HepG2 (cell line): ENCODE results near the gene ATP2C2. TPM values are rescaled to one million over a fixed set of nuclear protein-coding genes. Genes with fewer than 3 reads are reported as not detected.

Experiments used
- BCL6 ChIP-seq: IDR thresholded peaks from 2 replicates; pipeline ENCODE4 v1.6.1; 2016; ENCODE audit warnings: missing genetic modification reagents, missing compliant biosample characterization
- CREM ChIP-seq, 2 experiments: sonication (generic) in 1 of 2; formaldehyde crosslinking in 1 of 2; IDR thresholded peaks; 2 replicates each; pipeline versions ENCODE4 v1.4.0 to v1.6.1; 2016 to 2020; ENCODE audit warnings: antibody characterized with exemption in 1 of 2, mild to moderate bottlenecking in 1 of 2, missing genetic modification reagents in 1 of 2
- FOXP1 ChIP-seq, 2 experiments: fragments of 450-650 bp in 1 of 2; IDR thresholded peaks; 2 replicates each; pipeline ENCODE4 v1.6.1; 2017 to 2018; ENCODE audit warnings: antibody characterized with exemption in 1 of 2
- ISL2 ChIP-seq: sonication (generic); formaldehyde crosslinking; IDR thresholded peaks from 2 replicates; pipeline ENCODE4 v1.5.0; 2020; ENCODE audit warnings: missing genetic modification reagents
- LRRFIP1 ChIP-seq: sonication (generic); formaldehyde crosslinking; conservative IDR thresholded peaks from 2 replicates; pipeline ENCODE4 v1.4.0; 2020; ENCODE audit warnings: missing genetic modification reagents
- MTA1 ChIP-seq: sonication (generic); formaldehyde crosslinking; IDR thresholded peaks from 2 replicates; pipeline ENCODE4 v1.4.0; 2020; ENCODE audit warnings: missing genetic modification reagents, mild to moderate bottlenecking, borderline replicate concordance
- SP1 ChIP-seq, 2 experiments: fragments of 450-650 bp in 1 of 2; sonication (generic) in 1 of 2; formaldehyde crosslinking in 1 of 2; IDR thresholded peaks; 2 replicates each; pipeline versions ENCODE4 v1.4.0 to v1.6.1; 2016 to 2020; ENCODE audit warnings: missing genetic modification reagents in 1 of 2
- TEAD2 ChIP-seq: sonication (generic); formaldehyde crosslinking; IDR thresholded peaks from 2 replicates; pipeline ENCODE4 v1.9.0; 2021; ENCODE audit warnings: missing genetic modification reagents
- ZKSCAN5 ChIP-seq: sonication (generic); formaldehyde crosslinking; IDR thresholded peaks from 2 replicates; pipeline ENCODE4 v1.5.1; 2020; ENCODE audit warnings: mild to moderate bottlenecking, missing genetic modification reagents
- ZNF407 ChIP-seq: sonication (generic); formaldehyde crosslinking; IDR thresholded peaks from one replicate; pipeline ENCODE4 v1.5.1; 2020; ENCODE audit warnings: mild to moderate bottlenecking, missing genetic modification reagents; ENCODE audit errors: not compliant biosample characterization
- ZNF577 ChIP-seq: sonication (generic); formaldehyde crosslinking; IDR thresholded peaks from 2 replicates; pipeline ENCODE4 v1.4.0; 2020; ENCODE audit warnings: mild to moderate bottlenecking, low read depth, missing genetic modification reagents, borderline replicate concordance
- ZNF713 ChIP-seq: sonication (generic); formaldehyde crosslinking; IDR thresholded peaks from 2 replicates; pipeline ENCODE4 v1.4.0; 2020; ENCODE audit warnings: mild to moderate bottlenecking, missing genetic modification reagents
- ZNF781 ChIP-seq: sonication (generic); formaldehyde crosslinking; IDR thresholded peaks from 2 replicates; pipeline ENCODE4 v1.5.1; 2020; ENCODE audit warnings: borderline replicate concordance, mild to moderate bottlenecking, missing genetic modification reagents; ENCODE audit errors: not compliant biosample characterization
- ZNF792 ChIP-seq: IDR thresholded peaks from 2 replicates; pipeline ENCODE4 v1.6.1; 2016
- polyA plus RNA-seq, 8 experiments: library from polyadenylated mRNA; depleted of rRNA in 3 of 8; stranded (reverse) in 7 of 8; unstranded in 1 of 8; fragments of >200 nt; fragmentation: Illumina TruSeq in 4 of 8; extraction: Trizol in 4 of 8; gene quantifications; 2 replicates each; pipeline versions ENCODE4 v1.2.1 to v1.2.3, GENCODE V29; 2011 to 2016; ENCODE audit warnings: low read depth in 4 of 8, missing spikeins in 1 of 8, mixed read lengths in 1 of 8; ENCODE audit not compliant: insufficient read depth in 1 of 8
- total RNA-seq, 5 experiments: library from RNA; depleted of rRNA; stranded (reverse); fragments of >200 nt; fragmentation: Illumina TruSeq; extraction: Trizol; gene quantifications; 2 replicates each; pipeline ENCODE4 v1.2.3, GENCODE V29; 2016; ENCODE audit warnings: low read depth in 1 of 5
- TF ChIP-seq, protein P1 (sequence below): IDR thresholded peaks from 2 replicates; pipeline ENCODE4 v1.6.1; 2016; ENCODE audit warnings: low read depth, borderline replicate concordance

Gene ATP2C2
- total and polyA plus RNA-seq, 2 of the 13 experiments (the other 11 are each of a cell fraction or from before 2014, with no cell fraction given): 0.07 TPM; not detected in 1

DNA sequence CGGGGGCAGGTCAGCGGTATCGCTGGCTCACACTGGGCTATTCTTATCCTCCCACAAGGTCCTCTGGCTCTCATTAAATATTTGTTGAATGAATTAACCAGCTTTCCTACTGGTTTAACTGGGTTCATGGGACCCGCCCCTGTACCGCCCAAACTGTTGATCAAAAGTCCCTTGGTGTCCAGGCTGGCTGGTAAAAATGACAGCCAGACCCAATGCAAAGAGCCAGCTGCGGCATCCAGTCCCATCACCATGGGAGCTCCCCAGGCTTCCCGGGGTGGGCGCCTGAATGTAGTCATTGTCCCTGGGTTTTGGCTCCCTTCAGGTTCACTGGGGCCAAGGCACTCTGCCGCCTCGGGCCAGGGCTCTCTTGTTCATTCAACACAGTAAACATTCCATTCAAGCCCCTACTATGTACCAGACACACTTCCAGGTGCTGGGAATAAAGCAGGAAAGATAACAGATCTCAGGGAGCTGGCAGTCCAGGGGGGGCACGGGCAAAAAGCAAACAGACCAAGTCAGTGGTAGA lies 11.7 kb upstream of the ATP2C2 start (continued):
- TF ChIP-seq ZNF407: no peak
- TF ChIP-seq SP1 (IDR thresholded peaks at IDR 0.05): no peak
- TF ChIP-seq SP1 (CRISPR knock-in tag; IDR thresholded peaks at IDR 0.05): no peak
- TF ChIP-seq ZNF781 (CRISPR knock-in tag): no peak
- TF ChIP-seq ZNF792 (CRISPR knock-in tag): no peak
- peak; percentile 9; the same call in 1 of the 2 replicates for TF ChIP-seq BCL6 (CRISPR knock-in tag)
- TF ChIP-seq, protein P1, sequence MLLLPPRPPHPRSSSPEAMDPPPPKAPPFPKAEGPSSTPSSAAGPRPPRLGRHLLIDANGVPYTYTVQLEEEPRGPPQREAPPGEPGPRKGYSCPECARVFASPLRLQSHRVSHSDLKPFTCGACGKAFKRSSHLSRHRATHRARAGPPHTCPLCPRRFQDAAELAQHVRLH (CRISPR knock-in tag): no peak
- TF ChIP-seq CREM (IDR thresholded peaks at IDR 0.05): no peak
- TF ChIP-seq CREM (CRISPR knock-in tag; IDR thresholded peaks at IDR 0.05): no peak
- no peak for TF ChIP-seq ZKSCAN5 (CRISPR knock-in tag)
- no peak for TF ChIP-seq LRRFIP1 (CRISPR knock-in tag)
- no peak for TF ChIP-seq MTA1 (CRISPR knock-in tag)
- no peak for TF ChIP-seq ZNF577 (CRISPR knock-in tag)
- TF ChIP-seq FOXP1 (IDR thresholded peaks at IDR 0.05): no peak
- TF ChIP-seq FOXP1 (CRISPR knock-in tag; IDR thresholded peaks at IDR 0.05): 0 out of 2 replicates have a peak, but pooled peaks have one; percentile 22
- TF ChIP-seq ISL2 (CRISPR knock-in tag): 0 out of 2 replicates have a peak, but pooled peaks have one; percentile 16
- no peak for TF ChIP-seq ZNF713 (CRISPR knock-in tag)
- TF ChIP-seq TEAD2 (CRISPR knock-in tag): no peak
